Lower leg skin (tissue), 3 donors: Measurements from ENCODE around the gene RXRA.

Experiments used
- CTCF ChIP-seq, 3 donors: fragments of 450-650 bp; IDR thresholded peaks; one replicate each; pipeline ENCODE4 v1.5.1; 2016; ENCODE audit warnings: antibody characterized with exemption in 3 of 3, mild to moderate bottlenecking in 3 of 3, moderate library complexity in 2 of 3
- POLR2A ChIP-seq, 2 donors: fragments of 450-650 bp; IDR thresholded peaks; one replicate each; pipeline ENCODE4 v1.6.1; 2016 to 2017; ENCODE audit warnings: antibody characterized with exemption in 2 of 2, mild to moderate bottlenecking in 1 of 2, moderate library complexity in 1 of 2

- TF ChIP-seq CTCF (IDR thresholded peaks at IDR 0.05) (no peak), POLR2A (IDR thresholded peaks at IDR 0.05) (no peak)
Measured at GRCh38 chr9:134431095-134431494, 104.8 kb downstream of the RXRA start.
